C1 segment of cervical spinal cord (tissue), 14 donors: ENCODE results near the gene ZG16.

ENCODE experiments used
- DNase-seq, 14 donors: peaks; one replicate each; lab custom pipeline; 2025; lab: John Stamatoyannopoulos, UW

ZG16 gene

DNA sequence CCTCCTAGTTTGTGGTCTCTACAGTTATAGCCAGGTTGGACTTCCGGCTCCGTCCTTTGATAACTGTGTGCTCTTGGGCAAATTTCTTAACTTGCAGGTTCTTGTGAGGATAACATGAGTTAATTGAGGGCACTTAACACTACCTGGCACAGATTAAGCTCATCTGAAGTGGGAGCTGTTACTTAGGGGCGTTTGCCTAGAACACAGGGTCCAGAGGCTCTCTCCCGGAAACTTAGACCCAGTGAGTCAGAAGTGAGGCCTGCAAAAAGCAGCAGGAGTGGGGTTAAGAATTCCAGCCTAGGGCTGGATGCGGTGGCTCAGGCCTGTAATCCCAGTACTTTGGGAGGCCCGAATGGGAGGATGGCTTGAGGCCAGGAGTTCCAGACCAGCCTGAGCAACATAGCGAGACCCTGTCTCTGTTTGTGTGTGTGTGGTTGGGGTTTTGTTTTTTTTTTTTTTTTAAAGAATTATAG lies 43.6 kb downstream of the ZG16 start:
- no peak for DNase-seq

DNA sequence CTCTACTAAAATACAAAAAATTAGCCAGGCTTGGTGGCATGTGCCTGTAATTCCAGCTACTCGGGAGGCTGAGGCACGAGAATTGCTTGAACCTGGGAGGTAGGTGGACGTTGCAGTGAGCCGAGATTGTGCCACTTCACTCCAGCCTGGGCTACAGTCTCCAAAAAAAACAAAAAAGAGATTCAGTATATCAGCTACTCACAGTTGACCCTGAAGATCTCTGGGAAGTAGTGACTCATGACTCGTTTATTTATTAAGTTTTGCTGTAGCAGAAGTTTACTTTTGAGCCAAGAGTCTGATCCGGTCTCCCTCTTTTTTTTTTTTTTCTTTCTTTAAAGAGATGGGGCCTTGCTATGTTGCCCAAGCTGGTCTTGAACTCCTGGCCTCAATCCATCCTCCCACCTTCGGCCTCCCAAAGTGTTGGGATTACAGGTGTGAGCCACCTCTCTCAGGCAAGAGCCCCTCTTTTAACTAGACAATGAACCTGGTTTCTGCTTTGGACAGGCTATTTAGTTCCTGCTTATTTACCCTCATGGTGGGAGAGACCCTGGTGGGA lies 46.6 kb downstream of the ZG16 start:
- no peak for DNase-seq

DNA sequence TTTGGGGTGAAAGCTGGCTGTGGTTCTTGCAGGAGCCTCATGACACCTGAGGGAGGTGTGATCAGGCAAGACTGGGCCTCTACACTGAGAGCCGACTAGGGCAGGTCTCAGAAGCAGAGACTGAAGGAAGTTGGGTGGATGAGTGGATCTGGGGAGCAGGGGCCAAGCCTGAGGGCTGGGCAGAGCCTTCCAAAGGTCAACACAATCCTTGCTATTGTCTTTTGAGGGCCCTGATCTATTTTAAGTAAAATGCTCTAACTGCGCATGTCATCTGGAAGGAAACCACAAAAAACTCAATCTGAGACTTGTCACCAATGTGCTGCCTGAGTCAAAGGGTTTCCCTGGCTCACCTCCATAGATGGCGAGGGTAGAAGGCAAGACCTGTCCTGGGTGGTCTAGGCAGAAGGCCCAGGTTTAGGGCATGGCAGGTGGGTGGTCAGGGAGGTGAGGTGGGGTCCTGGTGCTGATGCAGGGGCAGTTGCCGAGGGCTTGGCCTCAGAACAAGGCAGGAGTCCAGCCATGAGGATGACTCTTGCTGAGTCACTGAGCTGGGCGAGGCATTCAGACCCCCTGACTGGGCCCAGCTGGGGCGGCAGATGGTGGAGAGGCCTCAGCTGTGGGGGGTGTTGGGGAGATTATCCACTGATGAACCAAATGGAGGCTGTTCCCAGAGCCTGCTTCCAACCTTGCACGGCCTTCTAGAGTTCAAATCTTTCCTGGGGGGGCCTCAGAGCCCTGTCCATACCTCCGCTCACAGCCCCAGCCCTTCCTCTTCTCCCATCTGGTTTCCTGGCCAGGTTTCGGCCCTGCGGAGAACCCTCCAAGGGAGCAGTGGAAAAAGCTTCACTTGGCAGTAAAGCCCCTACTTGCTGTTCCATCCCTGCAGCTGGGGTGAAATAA lies 47.3 kb downstream of the ZG16 start:
- peak in 8 of 14 donors; percentile 24 to 99 (median 62) for DNase-seq

DNA sequence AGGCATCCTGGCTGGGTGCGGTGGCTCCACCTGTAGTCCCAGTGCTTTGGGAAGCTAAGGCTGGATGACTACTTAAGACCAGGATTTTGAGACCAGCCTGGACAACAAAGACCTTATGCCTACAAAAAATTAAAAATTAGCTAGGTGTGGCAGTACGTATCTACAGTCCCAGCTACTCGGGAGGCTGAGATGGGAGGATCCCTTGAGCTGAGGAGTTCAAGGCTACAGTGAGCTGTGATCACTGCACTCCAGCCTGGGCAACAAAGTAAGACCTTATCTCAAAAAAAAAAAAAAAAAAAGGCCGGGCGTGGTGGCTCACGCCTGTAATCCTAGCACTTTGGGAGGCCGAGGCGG lies 48.3 kb downstream of the ZG16 start:
- DNase-seq = no peak

DNA sequence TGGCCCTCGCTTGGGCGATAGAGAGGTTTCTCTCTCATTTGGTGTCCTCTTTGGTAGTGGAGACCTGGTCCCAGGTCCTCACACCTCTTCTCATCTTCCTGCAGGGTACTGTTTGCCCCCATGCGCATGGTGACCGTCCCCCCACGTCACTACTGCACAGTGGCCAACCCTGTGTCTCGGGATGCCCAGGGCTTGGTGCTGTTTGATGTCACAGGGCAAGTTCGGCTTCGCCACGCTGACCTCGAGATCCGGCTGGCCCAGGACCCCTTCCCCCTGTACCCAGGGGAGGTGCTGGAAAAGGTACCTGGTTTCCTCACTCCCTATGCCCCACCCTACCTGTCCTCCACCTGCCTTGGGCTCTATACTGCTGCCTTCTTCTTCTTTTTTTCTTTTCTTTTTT lies 52.7 kb downstream of the ZG16 start:
- DNase-seq = no peak

DNA sequence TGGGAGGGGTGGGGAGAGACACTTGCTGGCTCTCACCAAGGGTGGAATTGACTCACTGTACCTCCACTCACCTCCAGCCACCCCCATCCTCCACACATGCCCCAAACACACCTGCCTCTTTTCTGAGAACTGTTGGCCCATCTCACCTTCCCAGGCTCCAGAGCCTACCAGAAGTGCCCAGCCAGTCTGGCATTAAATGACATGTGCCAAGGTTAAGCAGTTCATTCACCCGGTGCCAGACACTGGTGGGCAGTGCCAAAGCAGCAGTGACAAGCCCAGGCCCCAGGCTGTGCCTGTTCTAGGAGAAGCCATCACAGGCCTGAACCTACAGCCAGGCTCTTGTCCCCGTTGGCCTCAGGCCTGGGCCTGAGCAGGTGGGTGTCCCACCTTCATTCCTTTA lies 53.4 kb downstream of the ZG16 start:
- DNase-seq = peak in 1 of 14 donors; percentile 83
